Testis (tissue), 2 donors: ENCODE data around the gene DYNLRB1.

ENCODE experiments used
- CTCF ChIP-seq, 3 experiments: fragments of 450-650 bp in 2 of 3; fragments of 200-600 bp in 1 of 3; sonication (generic) in 1 of 3; IDR thresholded peaks; one replicate each; pipeline ENCODE4 v1.5.1; 2016 to 2019; ENCODE audit warnings: antibody characterized with exemption in 3 of 3, mild to moderate bottlenecking in 2 of 3, moderate library complexity in 1 of 3
- POLR2A ChIP-seq: fragments of 450-650 bp; IDR thresholded peaks from one replicate; pipeline ENCODE4 v1.6.1; 2017; ENCODE audit warnings: antibody characterized with exemption, mild to moderate bottlenecking, moderate library complexity

- TF ChIP-seq CTCF (IDR thresholded peaks at IDR 0.05) = no peak
- TF ChIP-seq POLR2A = no peak
Observed at GRCh38 chr20:34495916-34496315, 20.3 kb upstream of the DYNLRB1 start.
